ENCODE measurements around the gene LCTL. TPM values are rescaled to one million over a fixed set of nuclear protein-coding genes. Genes with fewer than 3 reads are reported as not detected.

The LCTL gene
- total and polyA plus RNA-seq, 5 experiments from 2014 or later: not detected

- no peak for ATAC-seq
- Mint-ChIP-seq H3K36me3 (no peaks in the 10 kb centered on the region), H3K27me3 (peaks cover 0 to 6% (median 0%) of the 10 kb centered on the region in 5 donors), H3K9me3 (no peaks in the 10 kb centered on the region), H3K4me3 (no peak overlapping the region), H3K4me1 (peaks cover 6 to 10% (median 7%) of the 10 kb centered on the region in 4 donors), H3K27ac (no peak overlapping the region)
- no peak for DNase-seq
- POLR2A ChIA-PET: no interaction called here
Measured at GRCh38 chr15:66570327-66570726, 4.5 kb upstream of the LCTL start.

- POLR2A ChIA-PET: no interaction called here
- no peak for DNase-seq
- H3K9me3 Mint-ChIP-seq: no peaks in the 10 kb centered on the region
- no peak for ATAC-seq
- no peak overlapping the region for H3K27ac Mint-ChIP-seq
- peaks cover 6 to 10% (median 7%) of the 10 kb centered on the region in 4 donors for H3K4me1 Mint-ChIP-seq
- no peak overlapping the region for H3K4me3 Mint-ChIP-seq
- peaks cover 0 to 6% (median 0%) of the 10 kb centered on the region in 5 donors for H3K27me3 Mint-ChIP-seq
- no peaks in the 10 kb centered on the region for H3K36me3 Mint-ChIP-seq
Measured at GRCh38 chr15:66569461-66570137, 3.8 kb upstream of the LCTL start.

- Mint-ChIP-seq H3K27me3 (peaks cover 0 to 6% (median 0%) of the 10 kb centered on the region in 5 donors), H3K36me3 (no peaks in the 10 kb centered on the region), H3K4me3 (no peak overlapping the region)
Measured at GRCh38 chr15:66567897-66568296, 2.1 kb upstream of the LCTL start.

GRCh38 chr15:66566963-66567531 is 1.2 kb upstream of the LCTL start:
- Mint-ChIP-seq H3K36me3 (no peaks in the 10 kb centered on the region), H3K9me3 (no peaks in the 10 kb centered on the region), H3K27ac (peak overlapping the region in 2 of 10 donors; percentile 49 to 71), H3K4me3 (peak overlapping the region in 2 of 10 donors; percentile 26 to 31), H3K27me3 (peaks cover 0 to 6% (median 0%) of the 10 kb centered on the region in 5 donors), H3K4me1 (peaks cover 6 to 10% (median 7%) of the 10 kb centered on the region in 4 donors)
- POLR2A ChIA-PET: no interaction called here
- ATAC-seq: peak; percentile 55 to 70
- DNase-seq: peak; percentile 8 to 77 (median 42)

More at GRCh38 chr15:66567897-66568296, 2.1 kb upstream of the LCTL start:
- ATAC-seq (no peak), DNase-seq (no peak)
- Mint-ChIP-seq H3K27ac (no peak overlapping the region), H3K9me3 (no peaks in the 10 kb centered on the region), H3K4me1 (peaks cover 6 to 10% (median 7%) of the 10 kb centered on the region in 4 donors)
- POLR2A ChIA-PET: no interaction called here

- H3K4me1 Mint-ChIP-seq: peaks cover 6 to 10% (median 7%) of the 10 kb centered on the region in 4 donors
- DNase-seq (no peak), ATAC-seq (no peak)
- H3K36me3 Mint-ChIP-seq: no peaks in the 10 kb centered on the region
- peaks cover 0 to 6% (median 0%) of the 10 kb centered on the region in 5 donors for H3K27me3 Mint-ChIP-seq
- H3K9me3 Mint-ChIP-seq: no peaks in the 10 kb centered on the region
- peak overlapping the region in 1 of 10 donors; percentile 40 for H3K27ac Mint-ChIP-seq
- no peak overlapping the region for H3K4me3 Mint-ChIP-seq
- POLR2A ChIA-PET: no interaction called here
Measured at GRCh38 chr15:66565141-66565641, 607 bp downstream of the LCTL start.

- H3K4me1 Mint-ChIP-seq: peaks cover 6 to 10% (median 7%) of the 10 kb centered on the region in 4 donors
- POLR2A ChIA-PET: no interaction called here
Measured at GRCh38 chr15:66564136-66565041, 1.4 kb downstream of the LCTL start.

GRCh38 chr15:66563566-66564110 is 2.2 kb downstream of the LCTL start:
- POLR2A ChIA-PET: no interaction called here
- H3K9me3 Mint-ChIP-seq: no peaks in the 10 kb centered on the region

More at GRCh38 chr15:66564136-66565041, 1.4 kb downstream of the LCTL start:
- Mint-ChIP-seq H3K27ac (peak overlapping the region in 1 of 10 donors; percentile 40), H3K36me3 (no peaks in the 10 kb centered on the region), H3K4me3 (no peak overlapping the region), H3K9me3 (no peaks in the 10 kb centered on the region), H3K27me3 (peaks cover 0 to 6% (median 0%) of the 10 kb centered on the region in 5 donors)
- ATAC-seq: no peak
- DNase-seq: no peak

GRCh38 chr15:66563126-66563525 is 2.7 kb downstream of the LCTL start:
- H3K27me3 Mint-ChIP-seq: peaks cover 0 to 6% (median 0%) of the 10 kb centered on the region in 5 donors
- ATAC-seq (no peak), DNase-seq (no peak)
- no peak overlapping the region for H3K27ac Mint-ChIP-seq
- H3K9me3 Mint-ChIP-seq: no peaks in the 10 kb centered on the region
- no peak overlapping the region for H3K4me3 Mint-ChIP-seq
- POLR2A ChIA-PET: no interaction called here
- peaks cover 6 to 10% (median 7%) of the 10 kb centered on the region in 4 donors for H3K4me1 Mint-ChIP-seq
- H3K36me3 Mint-ChIP-seq: no peaks in the 10 kb centered on the region

More at GRCh38 chr15:66563566-66564110, 2.2 kb downstream of the LCTL start:
- Mint-ChIP-seq H3K27ac (no peak overlapping the region), H3K4me1 (peaks cover 6 to 10% (median 7%) of the 10 kb centered on the region in 4 donors), H3K4me3 (no peak overlapping the region), H3K36me3 (no peaks in the 10 kb centered on the region), H3K27me3 (peaks cover 0 to 6% (median 0%) of the 10 kb centered on the region in 5 donors)
- ATAC-seq: no peak
- DNase-seq: no peak

- no peaks in the 10 kb centered on the region for H3K4me1 Mint-ChIP-seq
- POLR2A ChIA-PET: no interaction called here
- H3K4me3 Mint-ChIP-seq: no peak overlapping the region
- no peak for ATAC-seq
- no peaks in the 10 kb centered on the region for H3K27me3 Mint-ChIP-seq
- H3K36me3 Mint-ChIP-seq: peaks cover 0 to 1% (median 0%) of the 10 kb centered on the region in 3 donors
- H3K9me3 Mint-ChIP-seq: peaks cover 0 to 1% (median 0%) of the 10 kb centered on the region in 9 donors
- peak overlapping the region in 1 of 10 donors; percentile 4 for H3K27ac Mint-ChIP-seq
- no peak for DNase-seq
Measured at GRCh38 chr15:66560856-66561525, 4.8 kb downstream of the LCTL start.

- Mint-ChIP-seq H3K4me3 (no peak overlapping the region), H3K9me3 (peaks cover 0 to 9% (median 4%) of the 10 kb centered on the region in 9 donors), H3K27ac (no peak overlapping the region), H3K4me1 (no peaks in the 10 kb centered on the region), H3K27me3 (no peaks in the 10 kb centered on the region), H3K36me3 (peaks cover 0 to 8% (median 5%) of the 10 kb centered on the region in 3 donors)
- DNase-seq (no peak), ATAC-seq (no peak)
- POLR2A ChIA-PET: no interaction called here
Measured at GRCh38 chr15:66558271-66558670, 7.5 kb downstream of the LCTL start.

- H3K36me3 Mint-ChIP-seq: peaks cover 3 to 16% (median 5%) of the 10 kb centered on the region in 3 donors
- H3K27me3 Mint-ChIP-seq: no peaks in the 10 kb centered on the region
- POLR2A ChIA-PET: no interaction called here
- no peak for ATAC-seq
- H3K27ac Mint-ChIP-seq: no peak overlapping the region
- H3K9me3 Mint-ChIP-seq: peaks cover 0 to 9% (median 4%) of the 10 kb centered on the region in 9 donors
- DNase-seq: no peak
- H3K4me3 Mint-ChIP-seq: no peak overlapping the region
- no peaks in the 10 kb centered on the region for H3K4me1 Mint-ChIP-seq
Measured at GRCh38 chr15:66555685-66556084, 10.1 kb downstream of the LCTL start.

- DNase-seq: no peak
- no peaks in the 10 kb centered on the region for H3K4me1 Mint-ChIP-seq
- POLR2A ChIA-PET: no interaction called here
- no peaks in the 10 kb centered on the region for H3K27me3 Mint-ChIP-seq
- H3K4me3 Mint-ChIP-seq: no peak overlapping the region
- H3K27ac Mint-ChIP-seq: no peak overlapping the region
- H3K36me3 Mint-ChIP-seq: peaks cover 16 to 38% (median 21%) of the 10 kb centered on the region in 3 donors
- ATAC-seq: no peak
- H3K9me3 Mint-ChIP-seq: no peaks in the 10 kb centered on the region
Measured at GRCh38 chr15:66545255-66545654, 20.5 kb downstream of the LCTL start.
